ENCODE results near the gene AGBL1. TPM values are rescaled to one million over a fixed set of nuclear protein-coding genes. Genes with fewer than 3 reads are reported as not detected.

Gene AGBL1
- total and polyA plus RNA-seq, 4 donors: not detected

- H3K4me1 ChIP-seq (ENCODE audit: control insufficient read depth in 4 of 4, insufficient read depth in 4 of 4, low read length in 3 of 4): no peaks in the 10 kb centered on the region
- DNase-seq (ENCODE audit: low spot score): no peak
- TF ChIP-seq EGR1 (IDR thresholded peaks at IDR 0.05; ENCODE audit: low read depth in 2 of 2) (no peak), CTCF (IDR thresholded peaks at IDR 0.05; ENCODE audit: low read depth, low read length, missing input control) (no peak), HNF4G (IDR thresholded peaks at IDR 0.05) (no peak), SP1 (IDR thresholded peaks at IDR 0.05) (no peak), JUND (IDR thresholded peaks at IDR 0.05) (no peak), HNF4A (conservative IDR thresholded peaks at IDR 0.05) (no peak), ZBTB33 (IDR thresholded peaks at IDR 0.05) (no peak)
- no peaks in the 10 kb centered on the region for H3K9me3 ChIP-seq (ENCODE audit: control insufficient read depth in 4 of 4, low read length in 3 of 4)
- no peak overlapping the region for H3K4me3 ChIP-seq (ENCODE audit: low read depth in 1 of 3, low read length in 3 of 3)
- no peak overlapping the region for H3K27ac ChIP-seq (ENCODE audit: low read depth in 1 of 2, low read length in 2 of 2)
- no peaks in the 10 kb centered on the region for H3K36me3 ChIP-seq (ENCODE audit: control insufficient read depth in 4 of 4, insufficient read depth in 3 of 4, low read depth in 1 of 4, low read length in 3 of 4)
- H3K27me3 ChIP-seq (ENCODE audit: control insufficient read depth in 4 of 4, insufficient read depth in 4 of 4, low read length in 3 of 4): peaks cover 0 to 2% (median 0%) of the 10 kb centered on the region in 4 donors
- 3% methylated on average over 1 of the region's 1 CpG for WGBS
- H3K9ac ChIP-seq (ENCODE audit: low read depth in 1 of 2, low read length in 2 of 2): no peak overlapping the region
Measured at GRCh38 chr15:86502301-86502700, 422.6 kb downstream of the AGBL1 start.

GRCh38 chr15:86505951-86506350 is 426.3 kb downstream of the AGBL1 start:
- no peak overlapping the region for H3K27ac ChIP-seq (ENCODE audit: low read depth in 1 of 2, low read length in 2 of 2)
- no peaks in the 10 kb centered on the region for H3K4me1 ChIP-seq (ENCODE audit: control insufficient read depth in 4 of 4, insufficient read depth in 4 of 4, low read length in 3 of 4)
- no peak for DNase-seq (ENCODE audit: low spot score)
- no peak overlapping the region for H3K4me3 ChIP-seq (ENCODE audit: low read depth in 1 of 3, low read length in 3 of 3)
- H3K27me3 ChIP-seq (ENCODE audit: control insufficient read depth in 4 of 4, insufficient read depth in 4 of 4, low read length in 3 of 4): no peaks in the 10 kb centered on the region
- H3K9me3 ChIP-seq (ENCODE audit: control insufficient read depth in 4 of 4, low read length in 3 of 4): no peaks in the 10 kb centered on the region
- no peak for TF ChIP-seq YY1 (IDR thresholded peaks at IDR 0.05)
- no peak for TF ChIP-seq FOXA1 (IDR thresholded peaks at IDR 0.05)
- TF ChIP-seq ATF3 (IDR thresholded peaks at IDR 0.05): no peak
- no peak for TF ChIP-seq JUND (IDR thresholded peaks at IDR 0.05)
- H3K36me3 ChIP-seq (ENCODE audit: control insufficient read depth in 4 of 4, insufficient read depth in 3 of 4, low read depth in 1 of 4, low read length in 3 of 4): no peaks in the 10 kb centered on the region
- 89% methylated on average over 2 of the region's 2 CpGs for WGBS
- no peak overlapping the region for H3K9ac ChIP-seq (ENCODE audit: low read depth in 1 of 2, low read length in 2 of 2)

- no peak overlapping the region for H3K4me3 ChIP-seq (ENCODE audit: low read depth in 1 of 3, low read length in 3 of 3)
- no peaks in the 10 kb centered on the region for H3K4me1 ChIP-seq (ENCODE audit: control insufficient read depth in 4 of 4, insufficient read depth in 4 of 4, low read length in 3 of 4)
- no peaks in the 10 kb centered on the region for H3K9me3 ChIP-seq (ENCODE audit: control insufficient read depth in 4 of 4, low read length in 3 of 4)
- H3K9ac ChIP-seq (ENCODE audit: low read depth in 1 of 2, low read length in 2 of 2): no peak overlapping the region
- no peaks in the 10 kb centered on the region for H3K36me3 ChIP-seq (ENCODE audit: control insufficient read depth in 4 of 4, insufficient read depth in 3 of 4, low read depth in 1 of 4, low read length in 3 of 4)
- no peaks in the 10 kb centered on the region for H3K27me3 ChIP-seq (ENCODE audit: control insufficient read depth in 4 of 4, insufficient read depth in 4 of 4, low read length in 3 of 4)
- no peak for DNase-seq (ENCODE audit: low spot score)
- no peak overlapping the region for H3K27ac ChIP-seq (ENCODE audit: low read depth in 1 of 2, low read length in 2 of 2)
- 63% methylated on average over 2 of the region's 2 CpGs for WGBS
- no peak for TF ChIP-seq FOXA2 (IDR thresholded peaks at IDR 0.05)
- no peak for TF ChIP-seq REST (IDR thresholded peaks at IDR 0.05)
- no peak for TF ChIP-seq ZBTB33 (IDR thresholded peaks at IDR 0.05)
- TF ChIP-seq YY1 (IDR thresholded peaks at IDR 0.05): no peak
- TF ChIP-seq MAX (IDR thresholded peaks at IDR 0.05): no peak
- TF ChIP-seq RXRA (IDR thresholded peaks at IDR 0.05): no peak
- no peak for TF ChIP-seq EGR1 (IDR thresholded peaks at IDR 0.05; ENCODE audit: low read depth in 2 of 2)
- no peak for TF ChIP-seq SP1 (IDR thresholded peaks at IDR 0.05)
- TF ChIP-seq CTCF (IDR thresholded peaks at IDR 0.05; ENCODE audit: low read depth, low read length, missing input control): no peak
- no peak for TF ChIP-seq HNF4G (IDR thresholded peaks at IDR 0.05)
- TF ChIP-seq GABPA (IDR thresholded peaks at IDR 0.05 in 1 of 2, conservative IDR thresholded peaks at IDR 0.05 in 1 of 2): no peak
Measured at GRCh38 chr15:86506401-86506800, 426.7 kb downstream of the AGBL1 start.
